ENCODE measurements around the gene MRPS27. TPM values are rescaled to one million over a fixed set of nuclear protein-coding genes. Genes with fewer than 3 reads are reported as not detected.

Gene MRPS27
- total RNA-seq, 1 experiment from 2014 or later: 120 TPM

- Histone ChIP-seq H3K79me2 (ENCODE audit: low read length) (peaks cover 4% of the 10 kb centered on the region; the same call in 1 of the 2 replicates), H3K4me2 (ENCODE audit: low read depth, low read length, poor library complexity, severe bottlenecking) (no peak overlapping the region), H3K9me3 (ENCODE audit: low read length) (no peaks in the 10 kb centered on the region)
Observed at GRCh38 chr5:72346398-72346797, 26.4 kb upstream of the MRPS27 start.

GRCh38 chr5:72338689-72339209 is 18.7 kb upstream of the MRPS27 start:
- Histone ChIP-seq H3K36me3 (ENCODE audit: insufficient read depth, low read length) (peaks cover 65% of the 10 kb centered on the region), H4K20me1 (ENCODE audit: insufficient read depth, low read depth, low read length) (no peaks in the 10 kb centered on the region), H3K4me3 (ENCODE audit: low read length) (no peak overlapping the region), H3K9ac (ENCODE audit: low read length) (no peak overlapping the region), H2AFZ (ENCODE audit: low read length) (no peak overlapping the region), H3K9me2 (replicated peaks; ENCODE audit: insufficient read depth, low read length) (no peaks in the 10 kb centered on the region), H3K4me2 (ENCODE audit: low read depth, low read length, poor library complexity, severe bottlenecking) (no peak overlapping the region), H3K9me3 (ENCODE audit: low read length) (no peaks in the 10 kb centered on the region), H3K27me3 (ENCODE audit: low read length) (no peaks in the 10 kb centered on the region), H3K27ac (ENCODE audit: low read length) (no peak overlapping the region), H3K79me2 (ENCODE audit: low read length) (peaks cover 32% of the 10 kb centered on the region), H3K4me1 (ENCODE audit: low read length) (no peaks in the 10 kb centered on the region)
- no peak for DNase-seq

More at GRCh38 chr5:72346398-72346797, 26.4 kb upstream of the MRPS27 start:
- no peaks in the 10 kb centered on the region for H3K4me1 ChIP-seq (ENCODE audit: low read length)
- no peak overlapping the region for H3K27ac ChIP-seq (ENCODE audit: low read length)
- H3K27me3 ChIP-seq (ENCODE audit: low read length): no peaks in the 10 kb centered on the region
- no peak for DNase-seq
- no peaks in the 10 kb centered on the region for H3K9me2 ChIP-seq (replicated peaks; ENCODE audit: insufficient read depth, low read length)
- H4K20me1 ChIP-seq (ENCODE audit: insufficient read depth, low read depth, low read length): no peaks in the 10 kb centered on the region
- H3K9ac ChIP-seq (ENCODE audit: low read length): no peak overlapping the region
- no peak overlapping the region for H3K4me3 ChIP-seq (ENCODE audit: low read length)
- H2AFZ ChIP-seq (ENCODE audit: low read length): no peak overlapping the region
- peaks cover 47% of the 10 kb centered on the region for H3K36me3 ChIP-seq (ENCODE audit: insufficient read depth, low read length)

DNA sequence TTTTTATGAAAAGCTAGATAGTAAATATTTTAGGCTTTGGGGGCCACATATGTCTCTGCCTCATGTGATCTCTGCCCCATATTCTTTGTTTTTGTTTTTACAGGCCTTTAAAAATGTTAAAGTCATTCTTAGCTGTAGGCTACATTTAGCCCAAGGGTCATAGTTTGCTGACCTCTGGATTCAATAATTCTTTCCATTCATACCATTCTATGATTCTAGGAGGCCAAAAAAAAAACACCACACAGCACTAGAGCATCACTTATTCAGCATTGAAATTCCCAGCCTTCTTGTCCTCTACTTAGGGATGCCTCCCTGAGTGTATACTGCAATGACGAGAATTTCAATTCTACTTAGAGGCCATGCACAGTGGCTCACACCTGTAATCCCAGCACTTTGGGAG is 17.1 kb upstream of the MRPS27 start:
- no peak overlapping the region for H2AFZ ChIP-seq (ENCODE audit: low read length)
- H3K27ac ChIP-seq (ENCODE audit: low read length): no peak overlapping the region
- no peaks in the 10 kb centered on the region for H3K27me3 ChIP-seq (ENCODE audit: low read length)
- H3K79me2 ChIP-seq (ENCODE audit: low read length): peaks cover 42% of the 10 kb centered on the region
- no peaks in the 10 kb centered on the region for H3K4me1 ChIP-seq (ENCODE audit: low read length)
- no peaks in the 10 kb centered on the region for H3K9me2 ChIP-seq (replicated peaks; ENCODE audit: insufficient read depth, low read length)
- no peak overlapping the region for H3K9ac ChIP-seq (ENCODE audit: low read length)
- no peaks in the 10 kb centered on the region for H3K9me3 ChIP-seq (ENCODE audit: low read length)
- no peaks in the 10 kb centered on the region for H4K20me1 ChIP-seq (ENCODE audit: insufficient read depth, low read depth, low read length)
- no peak for DNase-seq
- peaks cover 66% of the 10 kb centered on the region for H3K36me3 ChIP-seq (ENCODE audit: insufficient read depth, low read length)
- no peak overlapping the region for H3K4me2 ChIP-seq (ENCODE audit: low read depth, low read length, poor library complexity, severe bottlenecking)
- H3K4me3 ChIP-seq (ENCODE audit: low read length): no peak overlapping the region

DNA sequence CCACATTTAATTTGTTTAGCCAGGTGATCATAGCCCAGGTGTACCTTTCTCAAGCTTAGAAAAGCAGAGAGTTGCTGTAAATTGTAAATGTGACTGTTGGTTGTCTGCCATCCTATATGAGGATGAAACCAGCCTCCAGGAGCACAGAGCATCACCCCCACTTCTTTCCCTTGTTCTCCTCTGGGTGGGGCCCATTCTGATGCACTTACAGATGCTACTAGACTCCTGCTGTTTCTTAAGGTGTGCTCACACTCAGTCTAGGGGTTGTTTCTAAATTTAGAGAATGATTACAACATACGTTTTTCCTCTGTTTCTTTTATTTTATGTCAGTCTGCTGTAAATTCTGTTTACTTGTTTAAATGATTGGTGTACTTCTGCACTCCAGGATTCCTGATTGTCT is 10.7 kb upstream of the MRPS27 start:
- peaks cover 73% of the 10 kb centered on the region for H3K36me3 ChIP-seq (ENCODE audit: insufficient read depth, low read length)
- no peaks in the 10 kb centered on the region for H3K27me3 ChIP-seq (ENCODE audit: low read length)

GRCh38 chr5:72328172-72328571 is 8.1 kb upstream of the MRPS27 start:
- Histone ChIP-seq H3K4me1 (ENCODE audit: low read length) (no peaks in the 10 kb centered on the region), H4K20me1 (ENCODE audit: insufficient read depth, low read depth, low read length) (no peaks in the 10 kb centered on the region), H3K4me3 (ENCODE audit: low read length) (no peak overlapping the region), H3K9ac (ENCODE audit: low read length) (no peak overlapping the region), H2AFZ (ENCODE audit: low read length) (no peak overlapping the region), H3K9me2 (replicated peaks; ENCODE audit: insufficient read depth, low read length) (no peaks in the 10 kb centered on the region), H3K79me2 (ENCODE audit: low read length) (peaks cover 78% of the 10 kb centered on the region), H3K27ac (ENCODE audit: low read length) (no peak overlapping the region), H3K36me3 (ENCODE audit: insufficient read depth, low read length) (peaks cover 82% of the 10 kb centered on the region), H3K4me2 (ENCODE audit: low read depth, low read length, poor library complexity, severe bottlenecking) (no peak overlapping the region), H3K27me3 (ENCODE audit: low read length) (no peaks in the 10 kb centered on the region), H3K9me3 (ENCODE audit: low read length) (no peaks in the 10 kb centered on the region)
- no peak for DNase-seq

More for the DNA sequence above, 10.7 kb upstream of the MRPS27 start:
- H3K4me2 ChIP-seq (ENCODE audit: low read depth, low read length, poor library complexity, severe bottlenecking): no peak overlapping the region
- no peak overlapping the region for H3K27ac ChIP-seq (ENCODE audit: low read length)
- H3K79me2 ChIP-seq (ENCODE audit: low read length): peaks cover 64% of the 10 kb centered on the region
- no peaks in the 10 kb centered on the region for H3K9me2 ChIP-seq (replicated peaks; ENCODE audit: insufficient read depth, low read length)
- no peaks in the 10 kb centered on the region for H4K20me1 ChIP-seq (ENCODE audit: insufficient read depth, low read depth, low read length)
- H3K4me1 ChIP-seq (ENCODE audit: low read length): no peaks in the 10 kb centered on the region
- no peaks in the 10 kb centered on the region for H3K9me3 ChIP-seq (ENCODE audit: low read length)
- H3K9ac ChIP-seq (ENCODE audit: low read length): no peak overlapping the region
- H2AFZ ChIP-seq (ENCODE audit: low read length): no peak overlapping the region
- H3K4me3 ChIP-seq (ENCODE audit: low read length): no peak overlapping the region
- no peak for DNase-seq

- Histone ChIP-seq H3K9me3 (ENCODE audit: low read length) (no peaks in the 10 kb centered on the region), H3K4me1 (ENCODE audit: low read length) (peaks cover 12% of the 10 kb centered on the region), H3K9ac (ENCODE audit: low read length) (no peak overlapping the region), H3K9me2 (replicated peaks; ENCODE audit: insufficient read depth, low read length) (no peaks in the 10 kb centered on the region), H3K79me2 (ENCODE audit: low read length) (peaks cover 81% of the 10 kb centered on the region), H3K36me3 (ENCODE audit: insufficient read depth, low read length) (peaks cover 77% of the 10 kb centered on the region), H3K27ac (ENCODE audit: low read length) (no peak overlapping the region), H3K27me3 (ENCODE audit: low read length) (no peaks in the 10 kb centered on the region), H4K20me1 (ENCODE audit: insufficient read depth, low read depth, low read length) (no peaks in the 10 kb centered on the region), H3K4me3 (ENCODE audit: low read length) (no peak overlapping the region), H3K4me2 (ENCODE audit: low read depth, low read length, poor library complexity, severe bottlenecking) (no peak overlapping the region), H2AFZ (ENCODE audit: low read length) (no peak overlapping the region)
- DNase-seq: no peak
Observed at GRCh38 chr5:72326306-72326649, 6.2 kb upstream of the MRPS27 start.

DNA sequence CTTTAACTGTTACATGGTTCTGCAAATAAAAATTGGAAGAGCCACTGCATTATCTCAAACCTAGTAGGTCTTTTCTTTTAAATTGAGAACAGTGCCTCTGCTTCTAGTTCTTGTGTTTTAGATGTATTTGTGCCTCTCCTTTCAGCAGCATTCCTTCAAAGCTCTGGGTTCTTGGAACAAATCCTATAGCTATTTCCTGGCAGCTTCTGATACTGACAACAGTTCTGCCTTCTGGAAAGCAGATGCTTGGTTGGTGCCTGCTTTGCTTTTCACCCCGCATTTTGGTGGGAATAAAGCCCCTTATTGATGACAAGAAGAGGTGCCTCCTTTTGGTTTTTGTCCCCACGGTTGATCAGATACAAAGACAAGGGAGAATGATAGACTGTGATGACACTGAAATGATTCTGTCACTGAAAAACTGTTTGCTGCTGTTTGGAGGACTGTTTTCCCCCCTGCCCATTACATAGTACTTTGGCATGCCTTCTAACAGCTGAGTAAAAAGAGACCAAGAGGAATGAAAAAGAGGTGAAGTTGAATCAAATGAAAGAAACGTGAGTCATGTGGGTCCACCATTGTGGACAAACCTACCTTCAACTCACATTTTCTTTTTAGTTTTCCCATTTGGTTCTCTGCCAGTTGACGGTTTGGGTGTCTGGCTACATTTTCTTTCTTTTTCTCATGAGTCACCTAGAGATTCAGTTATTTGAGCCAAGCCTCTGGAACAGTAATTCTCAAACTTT is 5.7 kb upstream of the MRPS27 start:
- Histone ChIP-seq H3K27me3 (ENCODE audit: low read length) (no peaks in the 10 kb centered on the region), H2AFZ (ENCODE audit: low read length) (no peak overlapping the region), H3K4me3 (ENCODE audit: low read length) (no peak overlapping the region), H4K20me1 (ENCODE audit: insufficient read depth, low read depth, low read length) (no peaks in the 10 kb centered on the region), H3K79me2 (ENCODE audit: low read length) (peaks cover 81% of the 10 kb centered on the region), H3K36me3 (ENCODE audit: insufficient read depth, low read length) (peaks cover 71% of the 10 kb centered on the region), H3K4me2 (ENCODE audit: low read depth, low read length, poor library complexity, severe bottlenecking) (no peak overlapping the region), H3K9me3 (ENCODE audit: low read length) (no peaks in the 10 kb centered on the region), H3K9ac (ENCODE audit: low read length) (no peak overlapping the region), H3K4me1 (ENCODE audit: low read length) (peaks cover 15% of the 10 kb centered on the region), H3K9me2 (replicated peaks; ENCODE audit: insufficient read depth, low read length) (no peaks in the 10 kb centered on the region), H3K27ac (ENCODE audit: low read length) (no peak overlapping the region)
- DNase-seq: no peak

GRCh38 chr5:72324189-72324825 is 4.3 kb upstream of the MRPS27 start:
- Histone ChIP-seq H4K20me1 (ENCODE audit: insufficient read depth, low read depth, low read length) (no peaks in the 10 kb centered on the region), H3K9me3 (ENCODE audit: low read length) (no peaks in the 10 kb centered on the region), H3K9me2 (replicated peaks; ENCODE audit: insufficient read depth, low read length) (no peaks in the 10 kb centered on the region), H3K4me2 (ENCODE audit: low read depth, low read length, poor library complexity, severe bottlenecking) (no peak overlapping the region), H3K36me3 (ENCODE audit: insufficient read depth, low read length) (peaks cover 66% of the 10 kb centered on the region), H3K4me1 (ENCODE audit: low read length) (peaks cover 15% of the 10 kb centered on the region), H3K9ac (ENCODE audit: low read length) (no peak overlapping the region), H3K27me3 (ENCODE audit: low read length) (no peaks in the 10 kb centered on the region), H2AFZ (ENCODE audit: low read length) (no peak overlapping the region), H3K79me2 (ENCODE audit: low read length) (peaks cover 86% of the 10 kb centered on the region), H3K4me3 (ENCODE audit: low read length) (no peak overlapping the region), H3K27ac (ENCODE audit: low read length) (no peak overlapping the region)
- no peak for DNase-seq
